K562 (cell line): ENCODE data around the gene COA7. TPM values are rescaled to one million over a fixed set of nuclear protein-coding genes. Genes with fewer than 3 reads are reported as not detected.
A peak's percentile ranks its signal among the peaks of the same experiment; 100 is the strongest.
"Not testable (repeated sequence)": the region's sequence is repeated elsewhere in the genome, so short reads cannot be mapped to it uniquely, and the experiment has no call there.

Source experiments
- ATAC-seq: fragments of 200-7000 bp; cut with Tn5 transposase; 3 replicates; pipeline ENCODE4 v1.9.1; 2020; ENCODE audit warnings: moderate library complexity
- BruUV-seq: library from RNA; stranded (reverse); fragments of 400-500 nt; replicated peaks from 2 replicates; lab custom pipeline; 2021; lab: Mats Ljungman, UMichigan
- CTCF ChIA-PET: fragments of 300-600 bp; formaldehyde crosslinking; extraction: SDS; loops from one replicate; lab custom pipeline; 2021; ENCODE audit warnings: low intra/inter-chr PET ratio; lab: Yijun Ruan, JAX
- POLR2A ChIA-PET: fragments of 300-600, 350-650 bp; sonication (Branson Sonifier 250); formaldehyde crosslinking; extraction: SDS; loops from one replicate; lab custom pipeline; 2021; ENCODE audit warnings: antibody characterized with exemption, inconsistent platforms; lab: Yijun Ruan, JAX
- DNase-seq, 4 experiments: peaks; one replicate each; pipeline versions ENCODE4 v3.0.0 to v3.0.0-alpha.2; 2011 to 2018; ENCODE audit warnings: low spot score in 3 of 4, mixed read lengths in 3 of 4; ENCODE audit errors: extremely low read depth in 1 of 4
- FAIRE-seq: peaks from 2 replicates; lab custom pipeline; 2011; peaks lifted over from hg19 to GRCh38; lab: Jason Lieb, UNC
- H2AFZ ChIP-seq: 2 replicates; pipeline ENCODE4 v1.6.0; 2011; ENCODE audit warnings: low read depth, low read length, control low read depth, inconsistent platforms
- H3K27ac ChIP-seq: fragments of 200-600 bp; 3 replicates; pipeline ENCODE4 v1.8.0; 2011; ENCODE audit warnings: low read depth, mild to moderate bottlenecking, control low read depth, inconsistent platforms, low read length, moderate library complexity, mixed read lengths; ENCODE audit errors: extremely low read depth
- H3K27me3 ChIP-seq, 2 experiments: fragments of 300-600 bp in 1 of 2; 2 replicates in 1 of 2; 3 replicates in 1 of 2; pipeline versions ENCODE4 v1.6.0 to v1.8.0; 2011; ENCODE audit warnings: inconsistent platforms in 2 of 2, low read length in 2 of 2, mild to moderate bottlenecking in 1 of 2, mixed read lengths in 1 of 2, moderate library complexity in 1 of 2; ENCODE audit not compliant: control insufficient read depth in 2 of 2, insufficient read depth in 2 of 2
- H3K36me3 ChIP-seq: fragments of 300-600 bp; 3 replicates; pipeline ENCODE4 v1.8.0; 2011; ENCODE audit warnings: mild to moderate bottlenecking, low read length, inconsistent platforms; ENCODE audit not compliant: control insufficient read depth, insufficient read depth
- H3K4me1 ChIP-seq, 2 experiments: fragments of 200-600 bp in 1 of 2; replicated peaks in 1 of 2; 2 replicates in 1 of 2; 3 replicates in 1 of 2; pipeline versions ENCODE4 v1.5.1 to v1.8.0; 2011; ENCODE audit warnings: inconsistent platforms in 2 of 2, low read length in 2 of 2, mild to moderate bottlenecking in 1 of 2, mixed read lengths in 1 of 2, moderate library complexity in 1 of 2; ENCODE audit not compliant: control insufficient read depth in 2 of 2, insufficient read depth in 2 of 2
- H3K4me2 ChIP-seq: 2 replicates; pipeline ENCODE4 v1.6.1; 2011; ENCODE audit warnings: low read length, control low read depth, inconsistent platforms, mixed read lengths; ENCODE audit not compliant: insufficient read depth
- H3K4me3 ChIP-seq: fragments of 200-600 bp; sonication (generic), shearing (Covaris generic); 2 replicates; pipeline ENCODE4 v1.5.1; 2016; ENCODE audit warnings: control low read depth, inconsistent platforms
- H3K79me2 ChIP-seq: fragments of 200-600 bp; 3 replicates; pipeline ENCODE4 v1.8.0; 2011; ENCODE audit warnings: low read length, inconsistent platforms; ENCODE audit not compliant: control insufficient read depth, insufficient read depth
- H3K9ac ChIP-seq, 2 experiments: 2 replicates each; pipeline versions ENCODE4 v1.6.0 to v1.6.1; 2011; ENCODE audit warnings: low read depth in 2 of 2, low read length in 2 of 2, control low read depth in 1 of 2, inconsistent platforms in 1 of 2, mild to moderate bottlenecking in 1 of 2, mixed read lengths in 1 of 2; ENCODE audit not compliant: insufficient read depth in 1 of 2
- H3K9me1 ChIP-seq: one replicate; pipeline ENCODE4 v1.6.0; 2011; ENCODE audit warnings: inconsistent platforms, mild to moderate bottlenecking, low read length, moderate library complexity; ENCODE audit not compliant: control insufficient read depth, insufficient read depth
- H3K9me3 ChIP-seq: replicated peaks from 2 replicates; pipeline ENCODE4 v1.5.1; 2011; ENCODE audit warnings: low read depth, low read length, inconsistent platforms; ENCODE audit not compliant: control insufficient read depth, insufficient read depth
- H4K20me1 ChIP-seq: replicated peaks from 2 replicates; pipeline ENCODE4 v1.6.1; 2011; ENCODE audit warnings: low read length, inconsistent platforms, mixed read lengths; ENCODE audit not compliant: control insufficient read depth, insufficient read depth
- C11orf30 ChIP-seq: fragments of 450-650 bp; IDR thresholded peaks from 2 replicates; pipeline ENCODE4 v1.6.1; 2016; ENCODE audit warnings: low read depth, mild to moderate bottlenecking
- ESRRA ChIP-seq: fragments of 450-650 bp; IDR thresholded peaks from 2 replicates; pipeline ENCODE4 v1.6.1; 2014; ENCODE audit warnings: low read depth, mild to moderate bottlenecking, moderate library complexity, borderline replicate concordance
- HDAC1 ChIP-seq, 2 experiments: fragments of 450-650 bp; IDR thresholded peaks; 2 replicates each; pipeline ENCODE4 v1.6.1; 2016 to 2017; ENCODE audit warnings: inconsistent platforms in 1 of 2, mild to moderate bottlenecking in 1 of 2, moderate library complexity in 1 of 2
- NCOA1 ChIP-seq: fragments of 450-650 bp; IDR thresholded peaks from 2 replicates; pipeline ENCODE4 v1.6.1; 2016; ENCODE audit warnings: low read depth
- SIRT6 ChIP-seq: IDR thresholded peaks from one replicate; pipeline ENCODE4 v1.6.1; 2012; ENCODE audit warnings: low read depth, mild to moderate bottlenecking, control low read depth, inconsistent platforms, low read length, moderate library complexity
- ZNF184 ChIP-seq: sonication (generic); formaldehyde crosslinking; IDR thresholded peaks from 2 replicates; pipeline ENCODE4 v1.5.0; 2020; ENCODE audit warnings: missing genetic modification reagents
- ZNF316 ChIP-seq: fragments of 450-650 bp; IDR thresholded peaks from 2 replicates; pipeline ENCODE4 v1.6.1; 2016
- WGBS: fragments of 100-300 bp; shearing (Covaris generic); methylation state at CpG from one replicate; pipeline ENCODE4 v1.1.6; 2016; ENCODE audit warnings: low coverage, mixed read lengths; ENCODE audit not compliant: insufficient coverage; ENCODE audit errors: missing lambda C conversion rate; 5-methylcytosine and 5-hydroxymethylcytosine counted together
- in situ Hi-C: fragments of 300-500 bp; cut with MboI; formaldehyde crosslinking; loops from 4 replicates; pipeline ENCODE4 v1.15.0; 2018; ENCODE audit warnings: inconsistent platforms, mixed read lengths
- intact Hi-C: fragments of 100-400 bp; cut with micrococcal nuclease; formaldehyde crosslinking; loops from 2 replicates; pipeline ENCODE4 v1.14.2; 2022
- polyA plus RNA-seq, 8 experiments: library from polyadenylated mRNA; depleted of rRNA in 4 of 8; stranded (reverse) in 5 of 8; unstranded in 3 of 8; fragments of >200 nt; fragmentation: Nextera tagmentation in 2 of 8; fragmentation: Illumina TruSeq in 1 of 8; extraction: Ambion mirVana in 2 of 8; extraction: Trizol in 1 of 8; gene quantifications; 2 replicates each; pipeline versions ENCODE4 v1.2.1 to v1.2.3, GENCODE V29; 2011 to 2014; ENCODE audit warnings: inconsistent platforms in 1 of 8, missing spikeins in 1 of 8
- total RNA-seq, 7 experiments: library from RNA; depleted of rRNA in 6 of 7; stranded (reverse); fragments of >200 nt in 6 of 7; fragmentation: Illumina TruSeq in 2 of 7; extraction: Trizol in 2 of 7; gene quantifications; 2 replicates each; pipeline versions ENCODE4 v1.2.1 to v1.2.3, GENCODE V29; 2011 to 2021; ENCODE audit warnings: low replicate concordance in 1 of 7

The COA7 gene
- total and polyA plus RNA-seq, 9 of the 15 experiments (the other 6 are each of a cell fraction or from before 2014, with no cell fraction given), result 19.4 to 82.8 (median 51.0) TPM

DNA sequence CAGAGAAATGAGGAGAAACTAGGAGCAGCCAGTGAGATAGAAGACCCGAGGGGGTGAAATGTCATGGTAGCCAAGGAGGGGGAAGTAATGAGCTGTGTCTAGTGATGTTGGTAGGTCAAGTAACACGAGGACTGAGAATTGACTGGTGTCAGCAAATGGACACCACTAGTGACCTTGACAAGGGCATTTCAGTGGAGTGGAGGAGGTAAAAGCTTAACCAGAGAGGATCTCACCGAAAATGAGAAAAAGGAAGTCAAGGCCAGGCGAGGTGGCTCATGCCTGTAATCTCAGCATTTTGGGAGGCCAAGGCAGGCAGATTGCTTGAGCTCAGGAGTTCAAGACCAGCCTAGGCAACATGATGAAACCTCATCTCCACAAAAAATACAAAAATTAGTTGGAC is 25.1 kb upstream of the COA7 start:
- 0 out of 2 replicates have a peak, but pooled peaks have one; percentile 35 for TF ChIP-seq ZNF316
- TF ChIP-seq ESRRA, result peak; percentile 96
- TF ChIP-seq C11orf30, result peak; percentile 12; the same call in 1 of the 2 replicates
- TF ChIP-seq NCOA1, result no peak
- TF ChIP-seq ZNF184 (CRISPR knock-in tag), result no peak
- no peak for TF ChIP-seq SIRT6
- no peak for TF ChIP-seq HDAC1 (IDR thresholded peaks at IDR 0.05)
- FAIRE-seq (no peak), ATAC-seq (no peak), DNase-seq (peak in 1 of 4 experiments; percentile 21)
- intact Hi-C loops, result loop anchor here (10.0 kb wide), 1 partner anchor 122 kb away; the partner anchor contains the start of gene ZYG11A
- Histone ChIP-seq H3K27me3 (no peaks in the 10 kb centered on the region), H3K9me3 (no peaks in the 10 kb centered on the region), H3K27ac (no peak overlapping the region), H2AFZ (peak overlapping the region; percentile 87), H3K4me2 (no peak overlapping the region), H4K20me1 (no peaks in the 10 kb centered on the region), H3K9me1 (no peaks in the 10 kb centered on the region), H3K79me2 (peaks cover 19% of the 10 kb centered on the region), H3K9ac (no peak overlapping the region), H3K36me3 (no peaks in the 10 kb centered on the region), H3K4me3 (no peak overlapping the region), H3K4me1 (peaks cover 10 to 15% of the 10 kb centered on the region in 2 experiments; a peak in 4 of 5 replicates)
- POLR2A ChIA-PET, result interaction anchor here (0.6 to 1.3 kb wide), 5 partner anchors 8 to 1887 kb away, joined by 3 to 4 read pairs (median 3); no protein-coding TSS in a partner anchor
- in situ Hi-C loops, result no loop called here
- no TSS peak for BruUV-seq
- 33% methylated on average over 4 of the region's 4 CpGs for WGBS
- CTCF ChIA-PET, result no interaction called here

DNA sequence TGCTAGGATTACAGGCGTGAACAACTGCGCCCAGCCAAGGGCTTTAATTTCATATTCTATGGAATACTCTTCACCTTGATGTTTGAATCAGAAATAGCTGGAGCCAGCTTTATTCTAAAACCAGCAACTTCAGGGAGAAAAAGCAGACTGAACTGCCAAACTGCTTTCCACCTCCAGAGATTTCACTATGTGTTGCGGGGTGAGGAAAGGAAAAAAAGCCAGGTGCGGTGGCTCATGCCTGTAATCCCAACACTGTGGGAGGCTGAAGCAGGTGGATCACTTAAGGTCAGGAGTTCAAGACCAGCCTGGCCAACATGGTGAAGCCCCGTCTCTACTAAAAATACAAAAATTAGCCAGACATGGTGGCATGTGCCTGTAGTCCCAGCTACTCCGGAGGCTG is 17.1 kb upstream of the COA7 start:
- FAIRE-seq, DNase-seq, H4K20me1 ChIP-seq, intact Hi-C loops, H3K4me2 ChIP-seq, H3K9ac ChIP-seq, H2AFZ ChIP-seq, H3K9me3 ChIP-seq, ATAC-seq, H3K36me3 ChIP-seq, H3K79me2 ChIP-seq, H3K27ac ChIP-seq, H3K4me3 ChIP-seq, H3K4me1 ChIP-seq, H3K27me3 ChIP-seq, CTCF ChIA-PET, in situ Hi-C loops, BruUV-seq, H3K9me1 ChIP-seq: not testable (repeated sequence)
- POLR2A ChIA-PET, result interaction anchor here (0.7 to 0.8 kb wide), 3 partner anchors 9 to 1199 kb away, joined by 3 read pairs; partner anchors contain the start of gene ZYG11B
- 72% methylated on average over 6 of the region's 6 CpGs for WGBS
